NB4 (cell line): Measurements from ENCODE around the gene CTDP1.

ENCODE experiments used
- DNase-seq: peaks from one replicate; pipeline ENCODE4 v3.0.0; 2010; ENCODE audit warnings: low read depth
- H3K4me3 ChIP-seq: one replicate; pipeline ENCODE4 v1.5.1; 2011; ENCODE audit warnings: mild to moderate bottlenecking, low read depth, low read length, moderate library complexity
- CTCF ChIP-seq: IDR thresholded peaks from one replicate; pipeline ENCODE4 v1.5.1; 2012; ENCODE audit warnings: low read depth, low read length
- MAX ChIP-seq: IDR thresholded peaks from 2 replicates; pipeline ENCODE4 v1.6.1; 2011; ENCODE audit warnings: low read depth, low read length
- MYC ChIP-seq: IDR thresholded peaks from 2 replicates; pipeline ENCODE4 v1.6.1; 2011; ENCODE audit warnings: low read depth, low read length
- POLR2A ChIP-seq: IDR thresholded peaks from 2 replicates; pipeline ENCODE4 v1.6.1; 2011; ENCODE audit warnings: mild to moderate bottlenecking; ENCODE audit not compliant: insufficient read length; ENCODE audit errors: extremely low read depth

Gene CTDP1

GRCh38 chr18:79755496-79756142 is 76.0 kb downstream of the CTDP1 start:
- no peak for DNase-seq
- no peak overlapping the region for H3K4me3 ChIP-seq
- TF ChIP-seq POLR2A (no peak), MAX (no peak)

- TF ChIP-seq MAX (no peak), CTCF (no peak), MYC (no peak), POLR2A (no peak)
- no peak for DNase-seq
- H3K4me3 ChIP-seq: no peak overlapping the region
These were observed 76.5 kb downstream of the CTDP1 start for GRCh38 chr18:79756143-79756500.

- H3K4me3 ChIP-seq: no peak overlapping the region
- DNase-seq: no peak
- TF ChIP-seq CTCF (no peak), MYC (no peak), POLR2A (no peak), MAX (no peak)
These were observed 77.2 kb downstream of the CTDP1 start for GRCh38 chr18:79756826-79757225.

GRCh38 chr18:79760348-79760747 is 80.7 kb downstream of the CTDP1 start:
- TF ChIP-seq CTCF (no peak), MYC (no peak), MAX (no peak), POLR2A (no peak)
- DNase-seq: no peak
- no peak overlapping the region for H3K4me3 ChIP-seq

GRCh38 chr18:79760881-79761280 is 81.3 kb downstream of the CTDP1 start:
- TF ChIP-seq MAX (no peak), POLR2A (no peak), CTCF (no peak), MYC (no peak)
- H3K4me3 ChIP-seq: no peak overlapping the region
- DNase-seq: no peak

GRCh38 chr18:79763407-79763806 is 83.8 kb downstream of the CTDP1 start:
- DNase-seq: no peak
- no peak for TF ChIP-seq CTCF
- TF ChIP-seq MAX: no peak
- no peak for TF ChIP-seq POLR2A
- H3K4me3 ChIP-seq: no peak overlapping the region
